ENCODE results near the gene BTRC.

BTRC gene

GRCh38 chr10:101485681-101486554 is 132.0 kb downstream of the BTRC start:
- no peak for DNase-seq

DNA sequence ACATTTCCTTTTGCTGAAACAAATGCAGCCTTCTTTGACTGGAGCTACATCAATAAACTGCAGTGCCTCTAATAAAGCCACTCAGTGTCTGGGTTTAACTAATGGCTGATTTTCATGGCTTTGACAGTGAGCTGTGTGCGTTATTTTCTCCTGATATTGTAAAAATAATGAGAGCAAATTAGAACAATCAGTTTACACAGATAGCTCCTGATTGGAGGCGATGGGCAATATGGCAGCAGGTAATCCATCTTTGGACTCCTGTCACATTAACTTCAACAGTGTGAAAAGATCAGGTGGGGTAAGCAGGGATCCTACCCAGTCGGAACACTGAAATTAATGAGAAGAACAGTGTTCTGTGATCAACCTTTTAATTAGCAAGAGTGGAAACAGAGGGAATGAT is 133.4 kb downstream of the BTRC start:
- DNase-seq, result no peak

DNA sequence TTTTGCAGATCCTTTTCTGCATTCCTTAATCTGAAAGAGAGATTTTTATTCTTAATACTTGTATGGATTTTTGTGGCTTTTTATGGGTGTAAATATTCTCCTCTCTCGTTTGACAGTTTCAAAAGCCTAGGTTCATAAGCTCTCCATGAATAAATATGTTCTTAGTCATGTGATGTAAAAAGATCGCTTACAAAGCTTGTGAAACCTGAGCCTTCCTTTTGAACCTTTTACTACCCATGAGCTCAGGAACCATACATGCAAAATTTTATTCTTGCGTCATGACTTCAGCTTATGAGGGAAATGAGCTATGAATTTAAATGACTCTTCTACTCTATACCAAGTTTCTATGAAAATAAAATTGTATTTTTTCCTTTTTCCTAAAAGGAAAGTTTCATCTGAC is 135.4 kb downstream of the BTRC start:
- DNase-seq, result no peak

GRCh38 chr10:101490026-101490425 is 136.1 kb downstream of the BTRC start:
- DNase-seq, result no peak

DNA sequence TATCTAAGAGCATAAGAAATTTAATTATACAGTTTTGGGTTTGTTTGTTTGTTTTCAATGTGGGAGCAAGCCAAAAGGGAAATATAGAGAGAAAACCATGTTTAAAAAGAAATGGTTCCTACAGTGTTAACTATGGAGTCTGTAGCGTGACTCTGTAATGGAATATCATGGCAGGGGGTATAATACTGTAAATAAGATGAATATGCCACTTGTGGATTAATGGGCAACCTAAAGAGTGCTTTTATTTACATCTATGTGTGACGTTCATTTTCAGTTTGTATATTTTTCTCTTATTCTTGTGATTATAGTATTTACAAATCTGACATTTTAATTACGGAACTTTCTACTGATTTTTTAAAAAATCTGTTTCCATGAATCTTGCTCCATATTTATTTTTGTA is 138.2 kb downstream of the BTRC start:
- no peak for DNase-seq

DNA sequence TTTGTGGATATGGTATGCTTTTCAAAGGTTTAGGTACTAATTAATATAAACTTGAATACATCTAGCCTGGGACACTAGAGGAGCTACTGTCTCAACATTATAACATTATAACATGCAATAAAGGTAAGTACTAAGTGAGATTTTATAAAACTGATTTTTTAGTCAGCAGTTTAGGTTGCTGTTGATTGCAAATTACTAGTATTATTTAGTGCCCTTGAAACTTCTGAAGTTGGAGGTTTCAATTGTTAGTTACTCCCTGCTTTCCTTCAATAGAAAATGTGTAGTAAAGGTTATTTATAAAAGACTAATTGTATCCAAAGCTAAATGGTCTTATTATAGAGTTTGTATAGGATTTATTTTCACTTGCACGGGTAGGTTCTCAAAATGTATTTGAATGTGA is 138.8 kb downstream of the BTRC start:
- DNase-seq, result no peak

DNA sequence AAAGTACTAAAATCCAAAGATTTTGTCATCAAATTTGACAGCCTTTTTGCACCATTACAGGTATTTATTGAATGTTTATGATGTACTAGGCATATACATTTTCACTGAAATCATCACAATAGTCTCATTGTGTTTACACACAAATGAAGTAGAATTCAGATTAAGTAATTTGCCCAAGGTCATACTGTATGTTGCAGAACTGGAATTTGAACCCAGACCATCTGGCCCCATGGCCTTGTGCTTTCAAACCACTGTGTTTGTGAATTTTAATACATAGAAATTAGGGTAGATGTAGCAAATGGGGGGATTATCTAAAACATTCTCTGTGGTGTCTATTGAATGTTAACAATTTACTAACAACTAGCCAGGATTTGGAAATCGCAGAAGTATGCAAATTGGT is 139.3 kb downstream of the BTRC start:
- no peak for DNase-seq

DNA sequence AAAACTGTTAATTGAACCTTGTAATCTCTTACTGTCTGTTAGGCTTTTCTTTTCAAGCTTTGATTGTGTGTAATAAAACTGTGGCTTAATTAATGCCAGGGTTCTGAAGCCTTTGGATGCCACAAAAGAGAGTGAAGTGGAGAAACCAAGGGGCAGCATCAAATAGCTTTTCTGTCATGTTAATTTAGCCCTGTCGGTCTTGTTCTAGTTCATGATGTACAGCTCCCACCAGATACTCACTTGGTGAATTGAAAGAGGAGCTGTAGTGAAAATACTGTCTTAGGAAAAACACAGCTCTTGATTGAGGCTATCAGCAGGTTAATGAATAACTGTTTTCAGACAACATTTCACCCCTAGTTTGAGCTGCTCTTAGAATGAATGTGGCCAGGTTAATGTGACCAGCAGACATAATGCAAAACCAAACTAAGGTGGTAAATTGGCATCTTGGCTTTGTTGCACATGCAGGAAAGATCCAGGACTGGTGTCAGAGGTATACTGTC is 139.9 kb downstream of the BTRC start:
- DNase-seq, result no peak

GRCh38 chr10:101494650-101495049 is 140.7 kb downstream of the BTRC start:
- DNase-seq, result no peak

GRCh38 chr10:101495324-101495925 is 141.5 kb downstream of the BTRC start:
- DNase-seq, result no peak

- DNase-seq, result no peak
These were observed 150.5 kb downstream of the BTRC start for GRCh38 chr10:101504438-101504837.

DNA sequence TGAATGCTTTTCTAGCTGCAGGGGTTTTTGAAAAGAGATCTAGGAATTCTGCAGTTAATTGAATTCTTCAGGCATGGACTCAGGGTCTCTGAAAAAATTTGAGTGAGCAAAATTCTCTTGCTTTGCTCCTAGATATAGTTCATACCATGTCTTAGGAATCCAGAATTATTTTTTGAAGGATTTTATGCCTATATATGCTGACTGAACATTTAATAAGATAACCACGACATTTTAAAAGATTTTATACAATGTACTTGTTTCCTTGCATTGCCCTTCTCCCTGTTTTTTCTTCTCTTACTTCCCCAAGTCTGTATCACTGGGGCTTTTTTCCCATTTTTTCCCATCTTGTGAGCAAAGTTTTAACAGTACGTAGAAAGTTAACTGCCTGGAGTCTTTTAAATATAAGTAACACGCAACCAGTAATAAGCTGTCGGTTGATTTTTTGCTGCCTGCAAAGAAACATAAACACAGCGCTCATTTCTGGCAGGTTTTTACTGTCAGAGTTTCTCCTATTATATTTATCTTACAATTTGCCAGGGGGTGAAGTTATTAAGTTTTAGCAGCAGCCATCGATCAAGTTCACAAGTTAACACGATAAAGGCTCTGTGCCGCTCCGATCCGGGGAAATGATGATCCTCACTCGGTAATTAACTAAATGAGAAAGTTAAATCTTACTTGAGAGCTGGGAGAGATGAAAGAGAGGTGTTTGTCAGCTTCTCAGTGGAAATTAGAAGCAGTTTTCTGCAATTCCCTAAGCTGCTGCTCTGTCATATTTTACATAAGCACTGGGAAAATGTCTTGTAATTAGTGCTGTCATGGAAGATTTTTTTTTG is 153.1 kb downstream of the BTRC start:
- no peak for DNase-seq

GRCh38 chr10:101507828-101508227 is 153.9 kb downstream of the BTRC start:
- DNase-seq, result no peak

DNA sequence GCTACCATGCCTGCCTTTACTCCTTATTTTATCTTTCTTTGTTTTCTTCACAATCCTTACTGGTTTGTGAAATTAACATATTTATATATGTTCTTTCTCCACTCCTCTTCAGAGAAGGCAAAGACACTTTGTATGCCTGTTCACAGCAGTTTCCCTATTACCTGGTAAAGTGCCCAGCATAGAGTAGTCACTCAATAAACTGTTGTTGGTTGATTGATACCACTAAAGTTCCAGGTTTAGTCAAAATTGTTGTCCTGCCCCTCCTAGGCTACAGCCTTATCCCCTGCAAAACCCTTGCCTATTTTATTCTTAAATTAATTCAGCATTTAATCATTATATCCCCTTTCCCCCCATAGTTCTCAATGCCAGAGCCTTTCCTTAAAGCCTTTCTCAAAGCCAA is 158.0 kb downstream of the BTRC start:
- no peak for DNase-seq

DNA sequence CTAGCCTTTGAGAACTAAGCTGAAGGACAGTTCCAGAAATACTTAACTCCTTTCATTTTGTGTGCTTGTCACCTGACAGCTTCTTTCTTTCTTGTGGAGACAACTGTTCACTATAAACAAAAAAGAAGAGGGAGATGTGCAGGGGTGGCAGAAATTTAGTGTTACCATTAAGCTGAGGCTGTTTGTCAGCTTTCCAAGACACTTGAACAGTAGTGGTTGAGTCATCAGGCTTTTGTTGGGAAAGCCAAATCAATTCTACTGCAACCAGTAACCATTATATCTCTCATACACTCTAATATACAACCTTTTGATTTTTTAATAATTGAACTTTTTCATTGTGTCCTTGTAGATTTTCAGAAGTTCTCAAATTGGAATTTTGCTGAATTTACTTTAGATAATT is 158.8 kb downstream of the BTRC start:
- no peak for DNase-seq

- no peak for DNase-seq
These were observed 159.8 kb downstream of the BTRC start for GRCh38 chr10:101513733-101514132.

GRCh38 chr10:101525848-101526247 is 171.9 kb downstream of the BTRC start:
- no peak for DNase-seq

DNA sequence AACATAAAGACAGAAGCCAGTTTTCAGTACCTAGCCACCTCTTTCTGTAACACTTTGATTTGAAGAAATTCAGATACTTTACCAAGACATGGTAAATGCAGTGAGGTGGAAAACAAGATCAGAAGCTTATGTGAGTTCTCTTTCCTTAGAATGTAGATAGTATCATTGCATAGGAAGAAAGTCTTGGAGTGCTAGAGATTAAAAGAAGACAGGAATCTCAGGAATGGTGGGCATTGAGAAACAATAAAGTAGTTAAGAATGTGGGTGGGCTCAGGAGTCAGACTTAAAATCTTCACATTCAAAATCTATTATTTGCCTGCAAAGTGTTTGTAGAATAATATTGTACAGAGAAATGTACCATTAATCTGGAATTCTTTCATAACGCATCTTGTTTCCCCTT is 175.2 kb downstream of the BTRC start:
- no peak for DNase-seq

GRCh38 chr10:101529725-101530553 is 176.0 kb downstream of the BTRC start:
- no peak for DNase-seq

- no peak for DNase-seq
These were observed 182.0 kb downstream of the BTRC start for GRCh38 chr10:101535949-101536348.

GRCh38 chr10:101536800-101537199 is 182.8 kb downstream of the BTRC start:
- no peak for DNase-seq

DNA sequence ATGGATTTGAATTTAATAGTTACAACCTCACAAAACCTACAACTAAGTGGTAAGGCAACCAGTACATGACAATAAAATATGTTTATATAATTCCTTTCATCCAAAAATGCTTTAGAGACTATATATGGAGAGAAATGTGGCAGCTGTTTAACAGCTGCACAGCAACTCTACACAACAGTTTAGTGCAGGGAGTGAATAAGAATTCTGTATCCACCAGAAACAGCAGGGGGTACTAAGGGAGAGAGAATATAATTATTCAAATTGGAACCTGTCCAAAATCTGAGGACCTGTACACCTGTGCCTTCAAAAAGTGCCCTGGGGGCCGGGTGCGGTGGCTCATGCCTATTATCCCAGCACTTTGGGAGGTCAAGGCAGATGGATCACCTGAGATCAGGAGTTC is 184.5 kb downstream of the BTRC start:
- no peak for DNase-seq

GRCh38 chr10:101545898-101546297 is 191.9 kb downstream of the BTRC start:
- DNase-seq, result no peak

All from activated T-cell treated with anti-CD3 and anti-CD28 coated beads, Interleukin-2, amount 50 U/mL, for 1 hour (primary cell).